HepG2 (cell line): ENCODE data around the gene WIF1. TPM values are rescaled to one million over a fixed set of nuclear protein-coding genes. Genes with fewer than 3 reads are reported as not detected.

Experiments
- ATAC-seq: fragments of 200-7000 bp; cut with Tn5 transposase; 3 replicates; pipeline ENCODE4 v1.9.1; 2020; ENCODE audit warnings: mild to moderate bottlenecking, moderate library complexity
- BruUV-seq: library from RNA; stranded (reverse); fragments of 400-500 nt; replicated peaks from 2 replicates; lab custom pipeline; 2021; lab: Mats Ljungman, UMichigan
- CTCF ChIA-PET: fragments of 300-600 bp; formaldehyde crosslinking; extraction: SDS; loops from one replicate; lab custom pipeline; 2021; ENCODE audit warnings: low total read pairs, inconsistent platforms, low intra/inter-chr PET ratio; lab: Yijun Ruan, JAX
- POLR2A ChIA-PET: fragments of 350-600 bp; sonication (Branson Sonifier 250); formaldehyde crosslinking; loops from one replicate; lab custom pipeline; 2020; ENCODE audit warnings: antibody characterized with exemption, inconsistent platforms; lab: Yijun Ruan, JAX
- DNase-seq: peaks from one replicate; pipeline ENCODE4 v3.0.0-alpha.2; 2015; ENCODE audit warnings: low spot score
- FAIRE-seq: peaks from 3 replicates; lab custom pipeline; 2011; peaks lifted over from hg19 to GRCh38; lab: Jason Lieb, UNC
- H2AFZ ChIP-seq: one replicate; pipeline ENCODE4 v1.6.1; 2011; ENCODE audit warnings: low read length, inconsistent platforms
- H3K27ac ChIP-seq: fragments of 300-600 bp; 3 replicates; pipeline ENCODE4 v1.8.0; 2011; ENCODE audit warnings: mixed run types, mild to moderate bottlenecking, mixed read lengths, low read length, inconsistent platforms; ENCODE audit not compliant: insufficient read depth; ENCODE audit errors: extremely low read length
- H3K27me3 ChIP-seq, 2 experiments: fragments of 200-600 bp in 1 of 2; 2 replicates in 1 of 2; 3 replicates in 1 of 2; pipeline versions ENCODE4 v1.6.0 to v1.8.0; 2011; ENCODE audit warnings: low read length in 2 of 2, mild to moderate bottlenecking in 2 of 2, moderate library complexity in 2 of 2, inconsistent platforms in 1 of 2; ENCODE audit not compliant: insufficient read depth in 2 of 2, control insufficient read depth in 1 of 2
- H3K36me3 ChIP-seq, 2 experiments: fragments of 200-600 bp in 1 of 2; replicated peaks in 1 of 2; 2 replicates in 1 of 2; 3 replicates in 1 of 2; pipeline versions ENCODE4 v1.5.1 to v1.8.0; 2011; ENCODE audit warnings: low read length in 2 of 2, inconsistent platforms in 1 of 2; ENCODE audit not compliant: insufficient read depth in 2 of 2, control insufficient read depth in 1 of 2
- H3K4me1 ChIP-seq: 2 replicates; pipeline ENCODE4 v1.5.1; 2012; ENCODE audit warnings: low read length, inconsistent platforms; ENCODE audit not compliant: insufficient read depth
- H3K4me2 ChIP-seq: 2 replicates; pipeline ENCODE4 v1.6.0; 2011; ENCODE audit warnings: low read depth, low read length, inconsistent platforms
- H3K4me3 ChIP-seq, 3 experiments: fragments of 200-600 bp in 1 of 3; sonication (generic), shearing (Covaris generic) in 1 of 3; replicated peaks in 1 of 3; 2 replicates each; pipeline ENCODE4 v1.5.1; 2011 to 2016; ENCODE audit warnings: low read length in 3 of 3, inconsistent platforms in 2 of 3, low read depth in 2 of 3, mild to moderate bottlenecking in 2 of 3, control low read depth in 1 of 3, mixed read lengths in 1 of 3; ENCODE audit not compliant: insufficient read depth in 1 of 3
- H3K79me2 ChIP-seq: one replicate; pipeline ENCODE4 v1.6.1; 2011; ENCODE audit warnings: low read length, inconsistent platforms; ENCODE audit not compliant: insufficient read depth
- H3K9ac ChIP-seq: 2 replicates; pipeline ENCODE4 v1.6.0; 2011; ENCODE audit warnings: mild to moderate bottlenecking, low read depth, low read length, inconsistent platforms; ENCODE audit not compliant: insufficient read depth
- H3K9me3 ChIP-seq: 2 replicates; pipeline ENCODE4 v1.5.1; 2012; ENCODE audit warnings: mild to moderate bottlenecking, low read length
- H4K20me1 ChIP-seq: 2 replicates; pipeline ENCODE4 v1.6.0; 2011; ENCODE audit warnings: inconsistent platforms, mild to moderate bottlenecking, low read length, moderate library complexity; ENCODE audit not compliant: insufficient read depth
- ARHGAP35 ChIP-seq: sonication (generic); formaldehyde crosslinking; IDR thresholded peaks from 2 replicates; pipeline ENCODE4 v1.9.0; 2022; ENCODE audit warnings: mild to moderate bottlenecking, inconsistent platforms, moderate library complexity, missing genetic modification reagents, borderline replicate concordance
- ARNTL ChIP-seq: sonication (generic); formaldehyde crosslinking; IDR thresholded peaks from 2 replicates; pipeline ENCODE4 v1.4.0; 2020; ENCODE audit warnings: mild to moderate bottlenecking, missing genetic modification reagents
- KDM1A ChIP-seq: IDR thresholded peaks from 2 replicates; pipeline ENCODE4 v1.6.1; 2016; ENCODE audit warnings: missing compliant biosample characterization
- KDM6A ChIP-seq: IDR thresholded peaks from 2 replicates; pipeline ENCODE4 v1.6.1; 2016; ENCODE audit warnings: low read depth
- NAIF1 ChIP-seq: sonication (generic); formaldehyde crosslinking; IDR thresholded peaks from 2 replicates; pipeline ENCODE4 v1.5.0; 2020; ENCODE audit warnings: mild to moderate bottlenecking, missing genetic modification reagents, borderline replicate concordance
- NFRKB ChIP-seq: fragments of 450-650 bp; IDR thresholded peaks from 2 replicates; pipeline ENCODE4 v1.6.1; 2017
- RARA ChIP-seq: IDR thresholded peaks from 2 replicates; pipeline ENCODE4 v1.6.1; 2016; ENCODE audit warnings: missing genetic modification reagents, missing compliant biosample characterization
- SYNCRIP ChIP-seq: fragments of 200-400 bp; formaldehyde crosslinking; IDR thresholded peaks from 2 replicates; pipeline ENCODE4 v1.6.1; 2018; ENCODE audit warnings: mild to moderate bottlenecking, low read depth, low read length; ENCODE audit not compliant: insufficient read depth
- TSC22D2 ChIP-seq: sonication (generic); formaldehyde crosslinking; IDR thresholded peaks from 2 replicates; pipeline ENCODE4 v1.5.1; 2020; ENCODE audit warnings: missing genetic modification reagents, mild to moderate bottlenecking, borderline replicate concordance
- ZNF256 ChIP-seq: sonication (generic); formaldehyde crosslinking; conservative IDR thresholded peaks from 2 replicates; pipeline ENCODE4 v1.4.0; 2020; ENCODE audit warnings: missing genetic modification reagents
- ZNF280D ChIP-seq: sonication (generic); formaldehyde crosslinking; IDR thresholded peaks from 2 replicates; pipeline ENCODE4 v1.5.1; 2020; ENCODE audit warnings: mild to moderate bottlenecking, missing genetic modification reagents
- ZNF430 ChIP-seq: sonication (generic); formaldehyde crosslinking; IDR thresholded peaks from 2 replicates; pipeline ENCODE4 v1.9.0; 2021; ENCODE audit warnings: mild to moderate bottlenecking, missing genetic modification reagents
- ZNF777 ChIP-seq: sonication (generic); formaldehyde crosslinking; IDR thresholded peaks from 2 replicates; pipeline ENCODE4 v1.4.0; 2020; ENCODE audit warnings: missing genetic modification reagents
- ZSCAN22 ChIP-seq: sonication (generic); formaldehyde crosslinking; IDR thresholded peaks from 2 replicates; pipeline ENCODE4 v1.4.0; 2020; ENCODE audit warnings: mild to moderate bottlenecking, missing genetic modification reagents
- WGBS: methylation state at CpG from one replicate; pipeline ENCODE4 v1.1.6; 2017; ENCODE audit warnings: low lambda C conversion rate; 5-methylcytosine and 5-hydroxymethylcytosine counted together
- in situ Hi-C: cut with HindIII; loops from 2 replicates; pipeline ENCODE4 v1.10.0; 2017; ENCODE audit warnings: low pct_unique_long_range_greater_than_20kb; ENCODE audit not compliant: extremely low pct_ligation_motif_present
- intact Hi-C: fragments of 100-400 bp; cut with micrococcal nuclease; formaldehyde crosslinking; loops from one replicate; pipeline ENCODE4 v1.10.0; 2022; ENCODE audit not compliant: unreplicated experiment
- polyA plus RNA-seq, 8 experiments: library from polyadenylated mRNA; depleted of rRNA in 3 of 8; stranded (reverse) in 7 of 8; unstranded in 1 of 8; fragments of >200 nt; fragmentation: Illumina TruSeq in 4 of 8; extraction: Trizol in 4 of 8; gene quantifications; 2 replicates each; pipeline versions ENCODE4 v1.2.1 to v1.2.3, GENCODE V29; 2011 to 2016; ENCODE audit warnings: low read depth in 4 of 8, missing spikeins in 1 of 8, mixed read lengths in 1 of 8; ENCODE audit not compliant: insufficient read depth in 1 of 8
- total RNA-seq, 5 experiments: library from RNA; depleted of rRNA; stranded (reverse); fragments of >200 nt; fragmentation: Illumina TruSeq; extraction: Trizol; gene quantifications; 2 replicates each; pipeline ENCODE4 v1.2.3, GENCODE V29; 2016; ENCODE audit warnings: low read depth in 1 of 5

The WIF1 gene
- total and polyA plus RNA-seq, 2 of the 13 experiments (the other 11 are each of a cell fraction or from before 2014, with no cell fraction given), result not detected

- no peak for ATAC-seq
- WGBS, result 0% methylated on average over 1 of the region's 1 CpG
- DNase-seq, result no peak
- no peak overlapping the region for H3K27ac ChIP-seq
- H3K4me1 ChIP-seq, result no peaks in the 10 kb centered on the region
- intact Hi-C loops, result no loop called here
- H3K9me3 ChIP-seq, result no peaks in the 10 kb centered on the region
- TF ChIP-seq KDM6A (no peak), NFRKB (no peak), SYNCRIP (no peak), ZNF280D (CRISPR knock-in tag) (no peak), NAIF1 (CRISPR knock-in tag) (no peak), ZNF256 (CRISPR knock-in tag) (no peak), KDM1A (CRISPR knock-in tag) (no peak), ARHGAP35 (CRISPR knock-in tag) (no peak), RARA (CRISPR knock-in tag) (no peak), ZSCAN22 (CRISPR knock-in tag) (no peak), ZNF777 (CRISPR knock-in tag) (no peak), TSC22D2 (CRISPR knock-in tag) (no peak), ARNTL (no peak), ZNF430 (CRISPR knock-in tag) (no peak)
- no peak for FAIRE-seq
- no peak overlapping the region for H2AFZ ChIP-seq
- H3K79me2 ChIP-seq, result no peaks in the 10 kb centered on the region
- no peak overlapping the region for H3K4me2 ChIP-seq
- BruUV-seq, result no TSS peak
- no peaks in the 10 kb centered on the region for H3K36me3 ChIP-seq
- H3K9ac ChIP-seq, result no peak overlapping the region
- in situ Hi-C loops, result no loop called here
- ChIA-PET POLR2A (no interaction called here), CTCF (no interaction called here)
- no peak overlapping the region for H3K4me3 ChIP-seq
- no peaks in the 10 kb centered on the region for H3K27me3 ChIP-seq
- H4K20me1 ChIP-seq, result no peaks in the 10 kb centered on the region
These were observed 18.3 kb upstream of the WIF1 start for GRCh38 chr12:65139389-65139788.
